Caco-2 (cell line): ENCODE results near the gene ZNF48. TPM values are rescaled to one million over a fixed set of nuclear protein-coding genes. Genes with fewer than 3 reads are reported as not detected.

Experiments used
- BruUV-seq: library from RNA; stranded (reverse); fragments of 400-500 nt; replicated peaks from 2 replicates; lab custom pipeline; 2021; lab: Mats Ljungman, UMichigan
- CTCF ChIA-PET: fragments of 300-600 bp; sonication (Branson Sonifier 250); formaldehyde crosslinking; loops from one replicate; lab custom pipeline; 2022; ENCODE audit warnings: antibody characterized with exemption; lab: Charles Lee
- POLR2A ChIA-PET: fragments of 300-600 bp; sonication (Branson Sonifier 250); formaldehyde crosslinking; loops from one replicate; lab custom pipeline; 2022; ENCODE audit warnings: antibody characterized with exemption; lab: Charles Lee
- DNase-seq, 2 experiments: peaks; one replicate each; pipeline versions ENCODE4 v3.0.0 to v3.0.0-alpha.2; 2020 to 2022
- H3K27me3 ChIP-seq: replicated peaks from 2 replicates; pipeline ENCODE4 v1.6.0; 2011; ENCODE audit warnings: low read length; ENCODE audit not compliant: control insufficient read depth, insufficient read depth
- H3K36me3 ChIP-seq: 2 replicates; pipeline ENCODE4 v1.5.1; 2011; ENCODE audit warnings: low read length; ENCODE audit not compliant: control insufficient read depth, insufficient read depth
- H3K4me1 ChIP-seq: fragments of 250-450 bp; sonication (Bioruptor Pico); 2 replicates; pipeline ENCODE4 v1.5.1; 2020; ENCODE audit warnings: mild to moderate bottlenecking
- H3K4me3 ChIP-seq: 2 replicates; pipeline ENCODE4 v1.5.1; 2011; ENCODE audit warnings: low read depth, mild to moderate bottlenecking, control low read depth, low read length
- H3K9me3 ChIP-seq: fragments of 250-450 bp; sonication (Bioruptor Pico); 2 replicates; pipeline ENCODE4 v1.5.1; 2020; ENCODE audit warnings: mild to moderate bottlenecking, moderate library complexity
- H3K27ac Mint-ChIP-seq: one replicate; pipeline ENCODE4 v1.8.0; 2022; ENCODE audit warnings: mixed read lengths; ENCODE audit not compliant: unreplicated experiment
- H3K27me3 Mint-ChIP-seq: one replicate; pipeline ENCODE4 v1.8.0; 2022; ENCODE audit warnings: mixed read lengths; ENCODE audit not compliant: insufficient read depth, unreplicated experiment
- H3K36me3 Mint-ChIP-seq: one replicate; pipeline ENCODE4 v1.8.0; 2022; ENCODE audit warnings: mild to moderate bottlenecking, mixed read lengths; ENCODE audit not compliant: insufficient read depth, unreplicated experiment
- H3K4me1 Mint-ChIP-seq: one replicate; pipeline ENCODE4 v1.8.0; 2022; ENCODE audit warnings: low read depth, mixed read lengths; ENCODE audit not compliant: unreplicated experiment
- H3K4me3 Mint-ChIP-seq: one replicate; pipeline ENCODE4 v1.8.0; 2022; ENCODE audit warnings: mild to moderate bottlenecking, moderate library complexity, mixed read lengths; ENCODE audit not compliant: unreplicated experiment
- H3K9me3 Mint-ChIP-seq: one replicate; pipeline ENCODE4 v1.8.0; 2022; ENCODE audit warnings: mixed read lengths; ENCODE audit not compliant: unreplicated experiment
- intact Hi-C: fragments of 100-400 bp; cut with micrococcal nuclease; formaldehyde crosslinking; loops from one replicate; pipeline ENCODE4 v1.10.0; 2022; ENCODE audit not compliant: unreplicated experiment
- total RNA-seq: library from RNA; stranded (reverse); gene quantifications from 2 replicates; pipeline ENCODE4 v1.2.3, GENCODE V29; 2022
- TF ChIP-seq, protein P1 (sequence below), 2 experiments: fragments of 200-600 bp in 1 of 2; IDR thresholded peaks; 1 replicate in 1 of 2; 2 replicates in 1 of 2; pipeline versions ENCODE4 v1.5.1 to v1.8.0; 2011 to 2022; ENCODE audit warnings: antibody characterized with exemption in 1 of 2, control low read depth in 1 of 2, inconsistent platforms in 1 of 2, low read depth in 1 of 2, low read length in 1 of 2, mild to moderate bottlenecking in 1 of 2, moderate library complexity in 1 of 2; ENCODE audit not compliant: insufficient read depth in 1 of 2, severe bottlenecking in 1 of 2, unreplicated experiment in 1 of 2

ZNF48 gene
- total RNA-seq, 1 experiment from 2014 or later: 13.4 TPM

DNA sequence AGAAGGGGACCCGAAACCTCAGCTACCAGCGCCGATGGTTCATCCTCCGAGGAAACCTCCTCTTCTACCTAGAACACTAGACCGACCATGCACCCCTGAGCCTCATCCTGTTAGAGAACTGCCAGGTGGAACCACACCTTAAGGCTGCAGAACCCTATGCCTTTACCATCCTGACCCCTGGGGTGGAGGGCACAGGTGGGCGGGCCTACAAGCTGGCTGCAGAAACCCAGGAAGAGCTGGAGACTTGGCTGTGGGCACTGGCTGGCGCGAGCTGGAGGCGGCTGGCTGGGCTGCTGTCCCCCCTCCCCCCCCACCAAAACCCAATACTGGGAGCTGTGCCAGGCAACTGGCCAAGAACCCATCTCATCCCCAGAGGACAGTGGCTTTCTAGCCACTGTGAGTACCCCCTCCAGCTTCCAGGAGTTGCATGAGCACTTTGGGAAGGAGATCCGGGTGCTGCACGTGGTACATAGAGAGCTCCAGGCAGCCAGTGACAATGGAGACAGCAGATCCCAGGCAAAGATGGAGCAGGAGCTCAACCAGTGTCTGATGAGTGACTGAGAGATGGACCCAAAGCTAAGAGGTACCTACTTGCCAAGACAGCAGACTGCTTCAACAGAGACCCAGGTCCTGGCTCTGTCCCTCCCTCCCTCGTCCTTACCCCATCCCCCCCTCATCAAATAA is 38.7 kb upstream of the ZNF48 start:
- ChIA-PET POLR2A (interaction anchor here (1.1 to 1.3 kb wide), 2 partner anchors 12 to 14 kb away, joined by 4 to 5 read pairs; no protein-coding TSS in a partner anchor), CTCF (interaction anchor here (0.5 to 1.1 kb wide), 3 partner anchors 14 to 505 kb away, joined by 3 to 4 read pairs (median 3); partner anchors contain the start of gene TBC1D10B)
- no peaks in the 10 kb centered on the region for H3K27me3 ChIP-seq
- Mint-ChIP-seq H3K4me3 (peak overlapping the region; percentile 94), H3K9me3 (no peaks in the 10 kb centered on the region), H3K36me3 (peaks cover 63% of the 10 kb centered on the region), H3K27me3 (no peaks in the 10 kb centered on the region), H3K27ac (peak overlapping the region; percentile 99), H3K4me1 (peaks cover 28% of the 10 kb centered on the region)
- no peaks in the 10 kb centered on the region for H3K9me3 ChIP-seq
- no TSS peak for BruUV-seq
- intact Hi-C loops: loop anchor here (5.0 kb wide), 1 partner anchor 51 kb away; the partner anchor contains the start of gene ZNF771
- TF ChIP-seq, protein P1, sequence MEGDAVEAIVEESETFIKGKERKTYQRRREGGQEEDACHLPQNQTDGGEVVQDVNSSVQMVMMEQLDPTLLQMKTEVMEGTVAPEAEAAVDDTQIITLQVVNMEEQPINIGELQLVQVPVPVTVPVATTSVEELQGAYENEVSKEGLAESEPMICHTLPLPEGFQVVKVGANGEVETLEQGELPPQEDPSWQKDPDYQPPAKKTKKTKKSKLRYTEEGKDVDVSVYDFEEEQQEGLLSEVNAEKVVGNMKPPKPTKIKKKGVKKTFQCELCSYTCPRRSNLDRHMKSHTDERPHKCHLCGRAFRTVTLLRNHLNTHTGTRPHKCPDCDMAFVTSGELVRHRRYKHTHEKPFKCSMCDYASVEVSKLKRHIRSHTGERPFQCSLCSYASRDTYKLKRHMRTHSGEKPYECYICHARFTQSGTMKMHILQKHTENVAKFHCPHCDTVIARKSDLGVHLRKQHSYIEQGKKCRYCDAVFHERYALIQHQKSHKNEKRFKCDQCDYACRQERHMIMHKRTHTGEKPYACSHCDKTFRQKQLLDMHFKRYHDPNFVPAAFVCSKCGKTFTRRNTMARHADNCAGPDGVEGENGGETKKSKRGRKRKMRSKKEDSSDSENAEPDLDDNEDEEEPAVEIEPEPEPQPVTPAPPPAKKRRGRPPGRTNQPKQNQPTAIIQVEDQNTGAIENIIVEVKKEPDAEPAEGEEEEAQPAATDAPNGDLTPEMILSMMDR (IDR thresholded peaks at IDR 0.05; ENCODE audit: insufficient read depth in 1 of 2, low read depth in 1 of 2, low read length in 1 of 2, severe bottlenecking in 1 of 2, unreplicated experiment in 1 of 2): no peak
- peaks cover 4% of the 10 kb centered on the region for H3K36me3 ChIP-seq
- no peak for DNase-seq
- H3K4me3 ChIP-seq: peak overlapping the region; percentile 51
- H3K4me1 ChIP-seq: peaks cover 5% of the 10 kb centered on the region; the same call in 1 of the 2 replicates

DNA sequence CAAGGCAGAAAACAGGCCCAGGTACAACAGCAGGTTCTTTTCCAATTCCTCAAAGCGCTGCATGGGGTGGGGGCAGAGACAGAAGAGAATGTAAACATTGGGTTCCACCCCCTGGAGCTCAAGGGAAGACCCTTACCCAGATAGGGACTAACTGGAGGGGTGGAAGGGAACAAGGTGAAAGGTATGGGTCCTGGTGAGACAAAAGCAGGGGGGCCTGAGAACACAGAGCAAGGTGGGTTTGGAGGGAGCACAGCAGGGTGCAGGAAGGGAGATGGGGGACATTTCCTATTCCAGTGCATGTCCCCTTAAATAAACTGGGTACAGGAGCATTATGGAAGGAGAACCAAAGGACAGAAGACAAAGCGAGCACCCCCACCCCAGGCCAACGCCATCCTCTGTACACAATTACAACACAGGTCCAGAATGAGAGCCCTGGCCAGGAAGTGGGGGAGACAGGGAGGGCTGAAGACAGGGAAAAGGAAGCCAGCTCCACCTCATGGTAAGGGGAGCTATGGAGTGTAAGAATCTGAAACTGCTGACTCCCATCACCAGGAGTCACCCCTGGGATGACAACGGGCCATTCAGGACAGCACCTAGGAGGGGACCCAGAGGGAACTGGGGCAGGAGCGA is 38.0 kb upstream of the ZNF48 start:
- Histone ChIP-seq H3K4me3 (no peak overlapping the region), H3K9me3 (no peaks in the 10 kb centered on the region), H3K27me3 (no peaks in the 10 kb centered on the region), H3K36me3 (peaks cover 4% of the 10 kb centered on the region), H3K4me1 (peaks cover 5% of the 10 kb centered on the region; the same call in 1 of the 2 replicates)
- peaks cover 28% of the 10 kb centered on the region for H3K4me1 Mint-ChIP-seq
- POLR2A ChIA-PET: interaction anchor here (1.1 to 1.3 kb wide), 2 partner anchors 12 to 14 kb away, joined by 4 to 5 read pairs; no protein-coding TSS in a partner anchor
- CTCF ChIA-PET: interaction anchor here (0.5 to 1.1 kb wide), 4 partner anchors 14 to 785 kb away, joined by 3 to 4 read pairs (median 3); partner anchors contain the start of gene TBC1D10B
- no peak overlapping the region for H3K4me3 Mint-ChIP-seq
- intact Hi-C loops: loop anchor here (5.0 kb wide), 1 partner anchor 50 kb away; the partner anchor contains the start of gene ZNF771
- no TSS peak for BruUV-seq
- H3K36me3 Mint-ChIP-seq: peaks cover 60% of the 10 kb centered on the region
- no peaks in the 10 kb centered on the region for H3K9me3 Mint-ChIP-seq
- TF ChIP-seq, protein P1 (IDR thresholded peaks at IDR 0.05; ENCODE audit: insufficient read depth in 1 of 2, low read depth in 1 of 2, low read length in 1 of 2, severe bottlenecking in 1 of 2, unreplicated experiment in 1 of 2): no peak
- no peak for DNase-seq
- H3K27me3 Mint-ChIP-seq: no peaks in the 10 kb centered on the region
- peak overlapping the region; percentile 99 for H3K27ac Mint-ChIP-seq
